Endothelial cell of umbilical vein (primary cell): ENCODE data around the gene RBFOX1.

ENCODE experiments used
- FOS ChIP-seq: IDR thresholded peaks from 2 replicates; pipeline ENCODE4 v1.6.1; 2011; ENCODE audit warnings: mild to moderate bottlenecking, low read length, moderate library complexity, borderline replicate concordance; ENCODE audit not compliant: insufficient read depth
- POLR2A ChIP-seq: IDR thresholded peaks from 2 replicates; pipeline ENCODE4 v1.6.1; 2012; ENCODE audit warnings: low read depth, mild to moderate bottlenecking, control low read depth, low read length
- TF ChIP-seq, protein P1 (sequence below), 2 donors: IDR thresholded peaks; 1 replicate in 1 of 2; 2 replicates in 1 of 2; pipeline ENCODE4 v1.5.1; 2011; ENCODE audit warnings: low read length in 2 of 2, mild to moderate bottlenecking in 2 of 2, moderate library complexity in 2 of 2, control low read depth in 1 of 2, inconsistent platforms in 1 of 2, low read depth in 1 of 2; ENCODE audit not compliant: insufficient read depth in 1 of 2; ENCODE audit errors: extremely low read depth in 1 of 2

DNA sequence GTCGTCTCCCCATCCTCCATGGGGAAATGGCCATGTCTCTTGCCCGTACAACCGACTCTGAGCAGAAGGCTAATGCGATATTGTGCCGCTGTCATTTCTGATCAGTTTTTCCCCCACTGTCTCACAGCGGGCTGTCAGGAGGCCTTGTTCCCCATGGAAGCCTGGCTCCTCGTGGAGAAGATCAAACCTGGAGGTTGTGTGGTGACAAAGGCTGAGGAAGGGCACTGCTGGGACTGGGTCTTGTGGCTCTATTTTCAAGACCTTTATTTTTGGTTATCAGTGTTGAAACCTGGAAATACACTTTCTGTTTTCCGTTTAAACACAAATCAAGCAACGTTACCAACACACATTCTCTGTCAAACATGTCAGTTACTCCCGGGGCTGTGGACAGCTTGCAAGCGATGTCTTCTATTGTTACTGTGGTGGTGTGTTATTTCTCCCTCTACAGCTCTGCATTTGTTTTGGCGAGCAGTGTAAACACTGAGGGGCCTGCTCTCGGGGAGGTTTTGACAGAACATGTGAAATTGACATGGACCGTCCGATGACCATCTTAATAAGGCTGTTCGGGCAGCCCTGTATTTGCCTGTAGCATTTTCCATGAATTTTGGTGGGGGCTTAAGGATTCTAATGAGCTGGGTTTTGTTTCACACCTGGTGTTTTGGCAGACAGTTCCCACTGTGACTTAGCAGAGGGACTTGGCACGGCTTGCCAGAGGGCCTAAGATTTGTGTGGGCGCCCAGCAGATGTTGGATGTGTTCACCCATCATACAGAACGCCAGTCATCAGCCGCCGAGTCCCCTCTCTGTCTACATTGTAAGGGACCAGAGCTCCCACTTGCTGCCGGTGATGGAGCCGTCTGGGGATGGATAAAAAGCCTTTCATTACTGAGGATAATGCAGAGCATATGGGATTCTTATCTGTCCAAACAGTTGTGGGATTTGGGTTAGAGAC, 12.5 kb downstream of the RBFOX1 start:
- TF ChIP-seq, protein P1, sequence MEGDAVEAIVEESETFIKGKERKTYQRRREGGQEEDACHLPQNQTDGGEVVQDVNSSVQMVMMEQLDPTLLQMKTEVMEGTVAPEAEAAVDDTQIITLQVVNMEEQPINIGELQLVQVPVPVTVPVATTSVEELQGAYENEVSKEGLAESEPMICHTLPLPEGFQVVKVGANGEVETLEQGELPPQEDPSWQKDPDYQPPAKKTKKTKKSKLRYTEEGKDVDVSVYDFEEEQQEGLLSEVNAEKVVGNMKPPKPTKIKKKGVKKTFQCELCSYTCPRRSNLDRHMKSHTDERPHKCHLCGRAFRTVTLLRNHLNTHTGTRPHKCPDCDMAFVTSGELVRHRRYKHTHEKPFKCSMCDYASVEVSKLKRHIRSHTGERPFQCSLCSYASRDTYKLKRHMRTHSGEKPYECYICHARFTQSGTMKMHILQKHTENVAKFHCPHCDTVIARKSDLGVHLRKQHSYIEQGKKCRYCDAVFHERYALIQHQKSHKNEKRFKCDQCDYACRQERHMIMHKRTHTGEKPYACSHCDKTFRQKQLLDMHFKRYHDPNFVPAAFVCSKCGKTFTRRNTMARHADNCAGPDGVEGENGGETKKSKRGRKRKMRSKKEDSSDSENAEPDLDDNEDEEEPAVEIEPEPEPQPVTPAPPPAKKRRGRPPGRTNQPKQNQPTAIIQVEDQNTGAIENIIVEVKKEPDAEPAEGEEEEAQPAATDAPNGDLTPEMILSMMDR (IDR thresholded peaks at IDR 0.05; ENCODE audit: extremely low read depth in 1 of 2, insufficient read depth in 1 of 2, low read depth in 1 of 2, low read length in 2 of 2): no peak
- TF ChIP-seq POLR2A (no peak), FOS (no peak)
